ENCODE data around the gene TM6SF1.
A peak's percentile ranks its signal among the peaks of the same experiment; 100 is the strongest.
"Not testable (repeated sequence)": the region's sequence is repeated elsewhere in the genome, so short reads cannot be mapped to it uniquely, and the experiment has no call there.

Gene TM6SF1

GRCh38 chr15:83088876-83089275, 18.6 kb upstream of the TM6SF1 start:
- no peak for DNase-seq (ENCODE audit: low spot score)

DNA sequence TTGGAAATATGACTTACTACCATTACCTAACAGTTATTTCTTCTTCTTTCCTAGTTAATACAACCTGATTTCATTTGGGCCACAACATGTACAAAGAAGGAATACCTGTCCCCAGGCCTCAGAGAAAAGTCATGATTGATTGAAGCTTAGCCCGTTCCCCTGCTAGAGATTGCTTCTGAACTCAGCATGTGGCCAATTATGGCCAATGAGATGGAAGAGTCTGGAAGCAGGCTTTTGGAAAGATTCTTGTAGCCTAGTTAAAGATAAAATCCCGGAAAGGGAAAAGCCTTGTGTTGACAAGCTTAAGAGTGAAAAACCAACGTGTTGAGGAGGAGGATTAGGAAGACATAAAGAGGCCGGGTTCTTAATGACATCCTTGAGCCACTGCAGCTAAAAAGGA, 17.0 kb upstream of the TM6SF1 start:
- DNase-seq (ENCODE audit: low spot score) = no peak

DNA sequence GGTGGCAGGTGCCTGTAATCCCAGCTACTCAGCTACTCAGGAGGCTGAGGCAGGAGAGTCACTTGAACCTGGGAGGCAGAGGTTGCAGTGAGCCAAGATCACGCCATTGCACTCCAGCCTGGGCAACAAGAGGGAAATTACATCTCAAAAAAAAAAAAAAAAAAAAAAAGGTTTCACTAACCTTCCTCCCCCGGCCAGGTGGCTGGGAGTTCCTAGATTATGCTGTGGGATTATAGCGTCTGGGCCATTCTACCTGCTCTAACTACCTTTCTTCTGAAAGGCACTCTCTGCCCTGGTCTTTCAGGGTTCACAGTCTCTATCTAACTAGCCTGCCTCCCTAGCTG, 15.5 kb upstream of the TM6SF1 start:
- DNase-seq (ENCODE audit: low spot score) = not testable (repeated sequence)

DNA sequence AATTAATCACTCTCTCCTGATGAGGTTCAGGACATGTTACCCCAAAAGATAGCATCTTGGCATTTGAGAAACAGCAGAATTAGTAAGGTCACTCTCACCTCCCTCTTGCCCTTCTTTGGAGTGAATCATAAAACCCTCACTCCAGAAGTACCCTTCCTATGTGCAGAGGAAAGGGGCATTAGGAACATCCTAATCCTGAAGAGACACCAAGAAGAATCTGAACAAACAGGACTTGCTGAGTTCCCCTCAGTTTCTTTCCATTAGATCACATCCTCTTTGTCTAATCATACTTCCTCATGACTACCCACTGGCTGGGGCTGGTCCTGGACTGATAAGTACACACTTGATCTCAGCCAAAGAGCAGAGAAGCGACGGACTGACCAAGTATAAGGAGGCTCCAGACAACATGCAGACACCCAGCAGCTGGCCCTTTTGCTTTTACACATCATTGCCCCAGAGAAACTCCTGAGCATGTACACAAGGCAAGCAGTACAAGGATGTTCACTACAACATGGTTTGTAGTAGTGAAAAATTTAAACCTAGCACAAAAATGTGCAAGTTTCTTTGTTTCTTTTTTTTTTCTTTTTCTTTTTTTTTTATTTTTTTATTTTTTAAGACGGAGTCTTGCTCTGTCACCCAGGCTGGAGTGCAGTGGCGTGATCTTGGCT, 15.0 kb upstream of the TM6SF1 start:
- peak; percentile 33 for DNase-seq (ENCODE audit: low spot score)

GRCh38 chr15:83094583-83094982, 12.9 kb upstream of the TM6SF1 start:
- DNase-seq (ENCODE audit: low spot score) = no peak

- DNase-seq (ENCODE audit: low spot score) = no peak
Observed at GRCh38 chr15:83098079-83098478, 9.4 kb upstream of the TM6SF1 start.

- DNase-seq (ENCODE audit: low spot score) = no peak
Observed at GRCh38 chr15:83099290-83099689, 8.2 kb upstream of the TM6SF1 start.

DNA sequence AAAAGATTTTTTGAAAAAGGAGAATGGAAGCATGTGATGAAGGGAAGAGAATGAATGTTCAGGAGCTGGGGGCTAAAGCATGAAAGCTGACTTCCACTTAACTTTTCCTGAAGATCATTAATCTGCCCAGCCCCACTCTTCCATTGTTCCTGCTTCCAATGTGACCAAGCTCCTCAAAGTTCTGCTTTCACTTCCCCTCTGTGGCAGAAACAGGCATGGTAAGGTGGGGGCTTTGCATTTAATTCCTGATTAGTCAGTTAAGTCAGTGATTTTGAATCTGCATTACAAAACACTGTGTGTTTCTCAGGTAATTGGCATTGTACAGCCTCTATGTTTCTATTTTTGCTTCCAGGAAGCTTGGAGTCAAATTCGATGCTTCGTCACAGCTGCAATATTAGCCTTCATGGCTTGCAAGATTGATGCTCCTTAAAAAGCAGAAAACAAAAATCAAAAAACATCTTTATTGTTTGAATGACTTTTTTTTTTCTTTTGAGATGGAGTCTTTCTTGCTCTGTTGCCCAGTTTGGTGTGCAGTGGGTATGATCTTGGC, 7.3 kb upstream of the TM6SF1 start:
- DNase-seq (ENCODE audit: low spot score) = no peak

DNA sequence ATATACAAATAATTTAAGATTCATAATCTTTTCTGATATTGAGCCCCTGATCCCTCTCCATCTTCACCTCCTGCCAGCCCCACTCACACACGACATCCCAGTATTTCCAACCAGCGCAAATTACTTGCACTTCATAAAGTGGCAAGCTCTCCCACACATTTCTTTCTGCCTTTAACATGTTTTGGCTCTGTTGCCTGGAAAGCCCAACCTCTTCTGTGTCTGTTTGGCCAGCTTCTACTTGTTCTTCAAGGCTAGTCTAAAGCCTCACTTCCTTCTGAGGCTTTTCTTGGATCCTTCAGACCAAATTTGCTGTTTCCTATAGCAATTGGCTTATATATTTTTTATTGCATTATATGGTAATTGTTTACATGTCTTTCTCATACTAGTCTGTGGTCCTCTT, 5.1 kb upstream of the TM6SF1 start:
- no peak for DNase-seq (ENCODE audit: low spot score)

DNA sequence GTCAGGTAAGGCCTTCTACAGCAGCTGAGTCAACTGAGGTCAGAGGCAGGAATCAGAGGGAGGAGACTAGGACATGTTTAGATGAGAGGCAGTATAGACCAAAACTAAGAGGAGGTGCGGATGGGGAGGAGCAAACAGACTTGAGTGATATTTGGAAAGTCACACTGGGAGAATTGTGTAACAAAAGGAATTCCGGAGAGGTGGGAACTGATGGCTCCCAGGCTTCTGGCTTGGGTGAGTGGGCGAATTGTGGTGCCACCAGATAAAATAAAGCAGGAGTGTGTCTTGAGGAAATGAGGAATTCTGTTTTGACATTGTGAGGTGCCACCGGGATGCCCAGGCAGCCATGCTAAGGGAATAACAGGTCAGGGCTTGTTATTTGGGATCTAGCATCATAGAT, 3.3 kb upstream of the TM6SF1 start:
- no peak for DNase-seq (ENCODE audit: low spot score)

DNA sequence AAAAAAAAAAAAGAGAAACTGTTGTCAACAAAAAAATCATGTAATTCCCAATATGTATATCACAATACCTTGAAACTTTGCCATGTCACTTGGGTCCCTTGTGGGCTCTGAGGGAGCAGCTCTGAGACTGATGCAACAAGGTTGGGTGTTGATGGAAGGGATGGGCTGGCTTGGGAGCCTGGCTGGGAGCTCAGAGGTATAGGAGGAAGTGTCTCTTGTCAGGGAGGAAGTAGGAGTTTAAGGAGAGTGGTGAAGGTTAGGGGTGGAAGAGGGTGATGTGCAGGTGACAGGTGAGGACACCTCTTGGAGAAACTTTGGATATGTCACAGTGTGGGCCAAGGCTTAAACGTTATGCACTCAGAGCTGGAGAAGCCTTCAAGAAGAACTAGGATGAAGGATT, 2.0 kb upstream of the TM6SF1 start:
- no peak for DNase-seq (ENCODE audit: low spot score)

- no peak for DNase-seq (ENCODE audit: low spot score)
Observed at GRCh38 chr15:83107841-83108181, 366 bp downstream of the TM6SF1 start.

DNA sequence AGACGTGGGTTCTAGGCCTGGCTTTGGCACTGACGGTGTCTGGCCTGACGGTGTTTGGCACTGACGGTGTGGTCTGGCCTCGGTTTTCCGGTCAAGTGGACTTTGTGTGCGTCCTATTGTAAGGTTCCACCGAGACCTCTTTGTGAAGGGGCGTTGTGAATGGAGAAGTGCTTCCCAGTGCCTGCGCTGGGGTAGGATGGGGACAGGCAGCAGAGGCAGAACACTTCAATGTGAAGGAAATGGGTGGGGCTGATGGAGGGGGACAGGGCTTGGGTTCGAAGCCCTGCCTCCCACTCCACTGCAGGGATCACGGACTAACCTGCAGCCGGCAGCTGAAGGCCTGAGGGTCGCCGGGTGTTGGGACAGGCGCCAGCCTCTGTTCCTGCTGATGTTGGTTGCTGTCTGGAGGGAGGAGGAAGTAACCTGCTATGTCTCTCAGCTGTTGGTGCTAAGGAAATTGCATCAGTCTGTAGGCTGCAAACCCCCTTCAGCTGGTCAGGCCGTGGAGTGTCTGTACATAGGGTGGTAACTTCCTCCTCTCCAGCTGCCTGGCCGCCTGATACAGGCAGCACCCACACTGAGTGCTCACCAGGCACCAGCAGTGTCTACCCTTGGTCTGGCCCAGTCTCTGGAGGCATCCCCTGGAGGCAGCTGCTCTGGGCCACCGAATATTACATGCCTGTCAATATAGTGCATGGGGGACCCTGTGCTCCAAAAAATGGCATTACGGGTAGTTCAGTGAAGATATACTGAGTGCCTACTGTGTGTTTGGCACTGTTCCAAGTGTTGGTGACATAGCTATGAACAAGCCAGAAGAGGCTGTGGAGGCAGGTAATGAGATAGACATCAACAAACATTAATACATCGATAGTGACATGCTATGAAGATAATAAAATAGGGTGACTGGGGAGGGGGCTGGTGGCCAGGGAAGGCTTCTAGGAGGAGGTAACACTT, 1.1 kb downstream of the TM6SF1 start:
- DNase-seq (ENCODE audit: low spot score) = no peak

GRCh38 chr15:83109532-83109931, 2.1 kb downstream of the TM6SF1 start:
- no peak for DNase-seq (ENCODE audit: low spot score)

GRCh38 chr15:83110381-83110780, 2.9 kb downstream of the TM6SF1 start:
- no peak for DNase-seq (ENCODE audit: low spot score)

DNA sequence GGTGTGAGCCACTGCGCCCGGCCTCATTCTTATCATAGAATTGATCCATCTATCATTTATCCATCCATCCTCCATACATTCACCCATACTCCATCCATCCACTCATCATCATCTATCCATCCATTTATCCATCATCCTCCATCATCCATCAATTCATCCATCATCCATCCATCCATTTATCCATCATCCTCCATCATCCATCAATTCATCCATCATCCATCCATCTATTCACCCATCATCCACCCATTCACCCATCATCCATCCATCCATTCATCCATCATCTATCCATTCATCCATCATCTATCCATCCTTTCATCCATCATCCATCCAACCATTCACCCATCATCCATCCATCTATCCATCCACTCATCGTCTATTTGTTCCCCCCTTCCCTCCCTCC, 3.7 kb downstream of the TM6SF1 start:
- no peak for DNase-seq (ENCODE audit: low spot score)

DNA sequence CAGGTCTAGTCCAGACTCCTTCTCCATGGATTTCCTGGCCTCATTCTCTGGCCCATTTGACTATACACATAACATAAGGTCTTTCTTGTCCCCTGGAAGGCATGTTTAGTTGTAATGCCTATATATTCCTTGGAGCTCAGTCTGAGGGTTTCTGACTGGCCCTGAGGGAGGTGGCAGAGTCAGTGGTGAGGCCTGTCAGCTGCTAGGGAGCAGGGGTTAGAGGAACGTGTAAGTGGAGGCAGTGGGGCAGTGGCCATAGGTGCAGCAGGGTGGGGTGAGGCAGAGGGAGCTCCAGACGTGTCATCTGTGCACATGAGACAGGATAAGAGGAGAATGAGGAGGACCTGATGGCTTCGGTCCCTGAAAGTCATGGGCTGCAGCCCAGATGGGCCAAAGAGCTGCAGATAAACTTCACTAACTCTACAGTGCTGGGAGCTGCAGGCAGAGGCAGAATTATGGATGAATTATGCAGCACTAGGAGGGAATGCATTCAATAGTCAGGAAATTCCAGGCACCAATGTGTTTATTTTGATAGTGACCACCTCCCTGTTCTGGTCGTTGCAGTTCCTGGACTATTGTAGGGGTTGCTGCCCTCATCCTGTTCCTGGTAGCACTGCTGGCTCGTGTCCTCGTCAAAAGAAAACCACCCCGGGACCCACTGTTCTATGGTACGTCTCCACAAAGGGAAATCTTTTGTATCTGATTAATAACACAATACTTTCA, 4.9 kb downstream of the TM6SF1 start:
- DNase-seq (ENCODE audit: low spot score) = no peak

DNA sequence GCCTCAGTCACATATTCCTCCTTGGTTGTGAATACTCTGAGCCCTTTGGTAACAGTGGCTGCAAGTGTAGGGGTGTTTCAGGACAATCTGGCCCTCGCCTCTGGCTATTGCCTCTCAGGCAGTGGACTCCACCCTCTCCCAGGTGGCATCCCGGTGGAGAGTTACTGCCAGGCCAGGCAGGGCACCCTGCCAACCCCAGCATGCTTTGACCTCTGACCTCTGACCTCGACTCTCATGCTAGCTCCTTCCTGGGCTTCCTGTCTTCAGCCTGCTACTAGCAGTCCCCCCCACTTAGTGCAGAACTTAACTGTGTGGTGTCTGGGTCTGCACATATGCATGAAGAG, 5.5 kb downstream of the TM6SF1 start:
- no peak for DNase-seq (ENCODE audit: low spot score)

- no peak for DNase-seq (ENCODE audit: low spot score)
Observed at GRCh38 chr15:83113881-83114674, 6.6 kb downstream of the TM6SF1 start.

DNA sequence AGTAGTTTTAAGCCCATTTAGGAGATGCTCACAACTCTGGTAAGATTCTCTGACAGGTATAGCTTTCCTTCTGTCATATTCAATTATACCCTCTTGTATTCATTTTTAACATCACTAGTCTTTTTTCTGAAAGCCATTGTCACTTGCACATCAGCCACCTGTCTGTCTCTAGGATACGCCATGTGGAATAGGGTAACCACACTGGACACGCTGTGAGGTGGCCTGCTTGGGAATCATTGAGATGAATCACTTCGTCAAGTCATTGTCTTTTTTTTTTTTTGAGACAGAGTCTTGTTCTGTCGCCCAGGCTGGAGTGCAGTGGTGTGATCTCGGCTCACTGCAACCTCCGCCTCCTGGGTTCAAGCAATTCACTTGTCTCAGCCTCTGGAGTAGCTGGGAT, 7.4 kb downstream of the TM6SF1 start:
- no peak for DNase-seq (ENCODE audit: low spot score)

DNA sequence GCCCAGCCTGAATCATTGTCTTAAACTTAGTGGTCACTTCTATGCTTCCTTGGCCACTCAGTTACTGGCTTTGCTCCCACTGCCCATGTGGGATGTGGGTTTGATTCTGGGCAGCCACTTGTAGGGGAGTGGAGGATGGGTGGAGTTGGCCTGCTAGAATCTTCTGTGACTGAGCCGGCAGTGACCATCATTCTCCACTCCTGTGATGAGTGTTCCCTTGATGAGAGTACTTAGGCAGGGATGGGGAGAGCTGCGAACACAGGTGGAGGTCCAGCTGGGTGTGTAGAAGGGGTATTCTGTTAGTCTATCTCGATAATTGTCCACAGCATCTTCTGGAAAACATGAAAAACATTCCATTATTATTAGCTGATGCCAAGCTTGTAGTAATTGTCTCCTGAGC, 8.0 kb downstream of the TM6SF1 start:
- no peak for DNase-seq (ENCODE audit: low spot score)

Measured in RKO (cell line).